Stimulated activated CD8-positive, alpha-beta memory T cell treated with anti-CD3 and anti-CD28 coated beads, Interleukin-7, amount 100 ng/mL, for 24 hours (primary cell): ENCODE measurements around the gene PLAC8L1.

ENCODE experiments used
- DNase-seq: peaks from one replicate; pipeline ENCODE4 v3.0.0-alpha.2; 2020; ENCODE audit warnings: low read depth

PLAC8L1 gene

GRCh38 chr5:146079695-146080373 is 25.5 kb downstream of the PLAC8L1 start:
- no peak for DNase-seq

GRCh38 chr5:146078566-146078965 is 26.8 kb downstream of the PLAC8L1 start:
- no peak for DNase-seq

- no peak for DNase-seq
These were observed 28.9 kb downstream of the PLAC8L1 start for GRCh38 chr5:146076455-146076854.

GRCh38 chr5:146076028-146076427 is 29.3 kb downstream of the PLAC8L1 start:
- no peak for DNase-seq

GRCh38 chr5:146073239-146073900 is 32.0 kb downstream of the PLAC8L1 start:
- no peak for DNase-seq

GRCh38 chr5:146072595-146072994 is 32.8 kb downstream of the PLAC8L1 start:
- DNase-seq, result no peak

- no peak for DNase-seq
These were observed 34.2 kb downstream of the PLAC8L1 start for GRCh38 chr5:146071171-146071570.

GRCh38 chr5:146070746-146071145 is 34.6 kb downstream of the PLAC8L1 start:
- DNase-seq, result no peak

GRCh38 chr5:146069780-146070099 is 35.6 kb downstream of the PLAC8L1 start:
- DNase-seq, result no peak

GRCh38 chr5:146068977-146069779 is 36.2 kb downstream of the PLAC8L1 start:
- no peak for DNase-seq

- DNase-seq, result no peak
These were observed 37.2 kb downstream of the PLAC8L1 start for GRCh38 chr5:146068206-146068605.

- DNase-seq, result no peak
These were observed 38.4 kb downstream of the PLAC8L1 start for GRCh38 chr5:146066968-146067367.

- DNase-seq, result no peak
These were observed 45.2 kb downstream of the PLAC8L1 start for GRCh38 chr5:146060221-146060585.

GRCh38 chr5:146059460-146060220 is 45.7 kb downstream of the PLAC8L1 start:
- no peak for DNase-seq

- DNase-seq, result no peak
These were observed 49.9 kb downstream of the PLAC8L1 start for GRCh38 chr5:146055432-146055831.

GRCh38 chr5:146052780-146053179 is 52.6 kb downstream of the PLAC8L1 start:
- no peak for DNase-seq

- DNase-seq, result no peak
These were observed 53.7 kb downstream of the PLAC8L1 start for GRCh38 chr5:146051678-146052077.

- DNase-seq, result no peak
These were observed 55.3 kb downstream of the PLAC8L1 start for GRCh38 chr5:146050086-146050485.

GRCh38 chr5:146049704-146050026 is 55.7 kb downstream of the PLAC8L1 start:
- DNase-seq, result no peak

- DNase-seq, result no peak
These were observed 56.2 kb downstream of the PLAC8L1 start for GRCh38 chr5:146048994-146049703.

- DNase-seq, result no peak
These were observed 58.0 kb downstream of the PLAC8L1 start for GRCh38 chr5:146047396-146047795.

GRCh38 chr5:146043722-146044121 is 61.7 kb downstream of the PLAC8L1 start:
- DNase-seq, result no peak
